NCI-H345 treated with DMSO at 0.1 percent for 48 hours (cell line): ENCODE data around the gene SHISA6.

Experiments
- DNase-seq: peaks from one replicate; lab custom pipeline; 2025; ENCODE audit not compliant: unreplicated experiment; lab: John Stamatoyannopoulos, UW

The SHISA6 gene

GRCh38 chr17:11511696-11512095 lies 270.7 kb downstream of the SHISA6 start:
- DNase-seq, result no peak

GRCh38 chr17:11514565-11514964 lies 273.6 kb downstream of the SHISA6 start:
- DNase-seq, result no peak

- DNase-seq, result no peak
Measured at GRCh38 chr17:11514981-11515680, 274.1 kb downstream of the SHISA6 start.

- DNase-seq, result no peak
Measured at GRCh38 chr17:11515901-11516300, 274.9 kb downstream of the SHISA6 start.

- DNase-seq, result no peak
Measured at GRCh38 chr17:11535231-11535630, 294.2 kb downstream of the SHISA6 start.

GRCh38 chr17:11538366-11538765 lies 297.4 kb downstream of the SHISA6 start:
- no peak for DNase-seq

- DNase-seq, result no peak
Measured at GRCh38 chr17:11539637-11540036, 298.6 kb downstream of the SHISA6 start.

- no peak for DNase-seq
Measured at GRCh38 chr17:11545002-11545401, 304.0 kb downstream of the SHISA6 start.

GRCh38 chr17:11545696-11546095 lies 304.7 kb downstream of the SHISA6 start:
- DNase-seq, result no peak

- no peak for DNase-seq
Measured at GRCh38 chr17:11547853-11548252, 306.8 kb downstream of the SHISA6 start.

GRCh38 chr17:11548398-11548797 lies 307.4 kb downstream of the SHISA6 start:
- no peak for DNase-seq

GRCh38 chr17:11550431-11550830 lies 309.4 kb downstream of the SHISA6 start:
- no peak for DNase-seq

- no peak for DNase-seq
Measured at GRCh38 chr17:11551442-11551841, 310.4 kb downstream of the SHISA6 start.

GRCh38 chr17:11553135-11553534 lies 312.1 kb downstream of the SHISA6 start:
- DNase-seq, result no peak

GRCh38 chr17:11554042-11554441 lies 313.0 kb downstream of the SHISA6 start:
- no peak for DNase-seq

GRCh38 chr17:11554542-11554941 lies 313.5 kb downstream of the SHISA6 start:
- DNase-seq, result no peak

- no peak for DNase-seq
Measured at GRCh38 chr17:11555530-11555929, 314.5 kb downstream of the SHISA6 start.

- DNase-seq, result no peak
Measured at GRCh38 chr17:11557727-11558452, 316.9 kb downstream of the SHISA6 start.

GRCh38 chr17:11558681-11559234 lies 317.7 kb downstream of the SHISA6 start:
- DNase-seq, result no peak

- no peak for DNase-seq
Measured at GRCh38 chr17:11559601-11560000, 318.6 kb downstream of the SHISA6 start.

- no peak for DNase-seq
Measured at GRCh38 chr17:11561281-11561680, 320.3 kb downstream of the SHISA6 start.

- no peak for DNase-seq
Measured at GRCh38 chr17:11561702-11562101, 320.7 kb downstream of the SHISA6 start.
